HepG2 (cell line): ENCODE data around the gene TMIGD3. TPM values are rescaled to one million over a fixed set of nuclear protein-coding genes. Genes with fewer than 3 reads are reported as not detected.

Source experiments
- ATAC-seq: fragments of 200-7000 bp; cut with Tn5 transposase; 3 replicates; pipeline ENCODE4 v1.9.1; 2020; ENCODE audit warnings: mild to moderate bottlenecking, moderate library complexity
- BruUV-seq: library from RNA; stranded (reverse); fragments of 400-500 nt; replicated peaks from 2 replicates; lab custom pipeline; 2021; lab: Mats Ljungman, UMichigan
- CTCF ChIA-PET: fragments of 300-600 bp; formaldehyde crosslinking; extraction: SDS; loops from one replicate; lab custom pipeline; 2021; ENCODE audit warnings: low total read pairs, inconsistent platforms, low intra/inter-chr PET ratio; lab: Yijun Ruan, JAX
- POLR2A ChIA-PET: fragments of 350-600 bp; sonication (Branson Sonifier 250); formaldehyde crosslinking; loops from one replicate; lab custom pipeline; 2020; ENCODE audit warnings: antibody characterized with exemption, inconsistent platforms; lab: Yijun Ruan, JAX
- DNase-seq: peaks from one replicate; pipeline ENCODE4 v3.0.0-alpha.2; 2015; ENCODE audit warnings: low spot score
- FAIRE-seq: peaks from 3 replicates; lab custom pipeline; 2011; peaks lifted over from hg19 to GRCh38; lab: Jason Lieb, UNC
- H2AFZ ChIP-seq: one replicate; pipeline ENCODE4 v1.6.1; 2011; ENCODE audit warnings: low read length, inconsistent platforms
- H3K27ac ChIP-seq: fragments of 300-600 bp; 3 replicates; pipeline ENCODE4 v1.8.0; 2011; ENCODE audit warnings: mixed run types, mild to moderate bottlenecking, mixed read lengths, low read length, inconsistent platforms; ENCODE audit not compliant: insufficient read depth; ENCODE audit errors: extremely low read length
- H3K27me3 ChIP-seq, 2 experiments: fragments of 200-600 bp in 1 of 2; 2 replicates in 1 of 2; 3 replicates in 1 of 2; pipeline versions ENCODE4 v1.6.0 to v1.8.0; 2011; ENCODE audit warnings: low read length in 2 of 2, mild to moderate bottlenecking in 2 of 2, moderate library complexity in 2 of 2, inconsistent platforms in 1 of 2; ENCODE audit not compliant: insufficient read depth in 2 of 2, control insufficient read depth in 1 of 2
- H3K36me3 ChIP-seq, 2 experiments: fragments of 200-600 bp in 1 of 2; replicated peaks in 1 of 2; 2 replicates in 1 of 2; 3 replicates in 1 of 2; pipeline versions ENCODE4 v1.5.1 to v1.8.0; 2011; ENCODE audit warnings: low read length in 2 of 2, inconsistent platforms in 1 of 2; ENCODE audit not compliant: insufficient read depth in 2 of 2, control insufficient read depth in 1 of 2
- H3K4me1 ChIP-seq: 2 replicates; pipeline ENCODE4 v1.5.1; 2012; ENCODE audit warnings: low read length, inconsistent platforms; ENCODE audit not compliant: insufficient read depth
- H3K4me2 ChIP-seq: 2 replicates; pipeline ENCODE4 v1.6.0; 2011; ENCODE audit warnings: low read depth, low read length, inconsistent platforms
- H3K4me3 ChIP-seq, 3 experiments: fragments of 200-600 bp in 1 of 3; sonication (generic), shearing (Covaris generic) in 1 of 3; replicated peaks in 1 of 3; 2 replicates each; pipeline ENCODE4 v1.5.1; 2011 to 2016; ENCODE audit warnings: low read length in 3 of 3, inconsistent platforms in 2 of 3, low read depth in 2 of 3, mild to moderate bottlenecking in 2 of 3, control low read depth in 1 of 3, mixed read lengths in 1 of 3; ENCODE audit not compliant: insufficient read depth in 1 of 3
- H3K79me2 ChIP-seq: one replicate; pipeline ENCODE4 v1.6.1; 2011; ENCODE audit warnings: low read length, inconsistent platforms; ENCODE audit not compliant: insufficient read depth
- H3K9ac ChIP-seq: 2 replicates; pipeline ENCODE4 v1.6.0; 2011; ENCODE audit warnings: mild to moderate bottlenecking, low read depth, low read length, inconsistent platforms; ENCODE audit not compliant: insufficient read depth
- H3K9me3 ChIP-seq: 2 replicates; pipeline ENCODE4 v1.5.1; 2012; ENCODE audit warnings: mild to moderate bottlenecking, low read length
- H4K20me1 ChIP-seq: 2 replicates; pipeline ENCODE4 v1.6.0; 2011; ENCODE audit warnings: inconsistent platforms, mild to moderate bottlenecking, low read length, moderate library complexity; ENCODE audit not compliant: insufficient read depth
- ELF1 ChIP-seq: sonication (generic); formaldehyde crosslinking; IDR thresholded peaks from 2 replicates; pipeline ENCODE4 v1.4.0; 2020; ENCODE audit warnings: missing genetic modification reagents
- HNRNPLL ChIP-seq: fragments of 200-400 bp; formaldehyde crosslinking; IDR thresholded peaks from 2 replicates; pipeline ENCODE4 v1.6.1; 2017; ENCODE audit warnings: mild to moderate bottlenecking, low read depth, low read length; ENCODE audit not compliant: poor library complexity, severe bottlenecking
- NR2F6 ChIP-seq, 2 experiments: IDR thresholded peaks; 2 replicates each; pipeline ENCODE4 v1.6.1; 2016; ENCODE audit warnings: antibody characterized with exemption in 1 of 2, mild to moderate bottlenecking in 1 of 2
- RAD21 ChIP-seq: fragments of 450-650 bp; formaldehyde crosslinking; IDR thresholded peaks from 2 replicates; pipeline ENCODE4 v1.5.0; 2020; ENCODE audit warnings: mild to moderate bottlenecking
- RARA ChIP-seq: IDR thresholded peaks from 2 replicates; pipeline ENCODE4 v1.6.1; 2016; ENCODE audit warnings: missing genetic modification reagents, missing compliant biosample characterization
- SALL2 ChIP-seq: sonication (generic); formaldehyde crosslinking; IDR thresholded peaks from 2 replicates; pipeline ENCODE4 v1.8.1; 2023; ENCODE audit warnings: mild to moderate bottlenecking, missing genetic modification reagents, inconsistent platforms
- SETDB1 ChIP-seq: sonication (generic); formaldehyde crosslinking; IDR thresholded peaks from 2 replicates; pipeline ENCODE4 v1.5.1; 2020; ENCODE audit warnings: missing genetic modification reagents, mild to moderate bottlenecking, borderline replicate concordance
- XRCC5 ChIP-seq: fragments of 200-400 bp; formaldehyde crosslinking; optimal IDR thresholded peaks from 2 replicates; pipeline ENCODE3; 2017; ENCODE audit warnings: mild to moderate bottlenecking, low read length
- ZBTB8A ChIP-seq: sonication (generic); formaldehyde crosslinking; IDR thresholded peaks from 2 replicates; pipeline ENCODE4 v1.4.0; 2020; ENCODE audit warnings: mild to moderate bottlenecking, low read depth, missing genetic modification reagents, borderline replicate concordance
- ZNF558 ChIP-seq: sonication (generic); formaldehyde crosslinking; IDR thresholded peaks from 2 replicates; pipeline ENCODE4 v1.9.0; 2022; ENCODE audit warnings: mild to moderate bottlenecking, missing genetic modification reagents, borderline replicate concordance
- ZNF564 ChIP-seq: sonication (generic); formaldehyde crosslinking; IDR thresholded peaks from 2 replicates; pipeline ENCODE4 v1.8.1; 2023; ENCODE audit warnings: mild to moderate bottlenecking, missing genetic modification reagents
- WGBS: methylation state at CpG from one replicate; pipeline ENCODE4 v1.1.6; 2017; ENCODE audit warnings: low lambda C conversion rate; 5-methylcytosine and 5-hydroxymethylcytosine counted together
- in situ Hi-C: cut with HindIII; loops from 2 replicates; pipeline ENCODE4 v1.10.0; 2017; ENCODE audit warnings: low pct_unique_long_range_greater_than_20kb; ENCODE audit not compliant: extremely low pct_ligation_motif_present
- intact Hi-C: fragments of 100-400 bp; cut with micrococcal nuclease; formaldehyde crosslinking; loops from one replicate; pipeline ENCODE4 v1.10.0; 2022; ENCODE audit not compliant: unreplicated experiment
- polyA plus RNA-seq, 8 experiments: library from polyadenylated mRNA; depleted of rRNA in 3 of 8; stranded (reverse) in 7 of 8; unstranded in 1 of 8; fragments of >200 nt; fragmentation: Illumina TruSeq in 4 of 8; extraction: Trizol in 4 of 8; gene quantifications; 2 replicates each; pipeline versions ENCODE4 v1.2.1 to v1.2.3, GENCODE V29; 2011 to 2016; ENCODE audit warnings: low read depth in 4 of 8, missing spikeins in 1 of 8, mixed read lengths in 1 of 8; ENCODE audit not compliant: insufficient read depth in 1 of 8
- total RNA-seq, 5 experiments: library from RNA; depleted of rRNA; stranded (reverse); fragments of >200 nt; fragmentation: Illumina TruSeq; extraction: Trizol; gene quantifications; 2 replicates each; pipeline ENCODE4 v1.2.3, GENCODE V29; 2016; ENCODE audit warnings: low read depth in 1 of 5
- TF ChIP-seq, protein P1 (sequence below): sonication (generic); IDR thresholded peaks from 2 replicates; pipeline ENCODE4 v1.6.1; 2016; ENCODE audit warnings: low read depth, borderline replicate concordance
- TF ChIP-seq, protein P2 (sequence below): IDR thresholded peaks from 2 replicates; pipeline ENCODE4 v1.4.0; 2020; ENCODE audit warnings: mild to moderate bottlenecking, missing genetic modification reagents
- TF ChIP-seq, protein P3 (sequence below): sonication (generic); formaldehyde crosslinking; IDR thresholded peaks from 2 replicates; pipeline ENCODE4 v1.5.0; 2020; ENCODE audit warnings: mild to moderate bottlenecking, missing genetic modification reagents, moderate library complexity

Gene TMIGD3
- total and polyA plus RNA-seq, 2 of the 13 experiments (the other 11 are each of a cell fraction or from before 2014, with no cell fraction given) = not detected

DNA sequence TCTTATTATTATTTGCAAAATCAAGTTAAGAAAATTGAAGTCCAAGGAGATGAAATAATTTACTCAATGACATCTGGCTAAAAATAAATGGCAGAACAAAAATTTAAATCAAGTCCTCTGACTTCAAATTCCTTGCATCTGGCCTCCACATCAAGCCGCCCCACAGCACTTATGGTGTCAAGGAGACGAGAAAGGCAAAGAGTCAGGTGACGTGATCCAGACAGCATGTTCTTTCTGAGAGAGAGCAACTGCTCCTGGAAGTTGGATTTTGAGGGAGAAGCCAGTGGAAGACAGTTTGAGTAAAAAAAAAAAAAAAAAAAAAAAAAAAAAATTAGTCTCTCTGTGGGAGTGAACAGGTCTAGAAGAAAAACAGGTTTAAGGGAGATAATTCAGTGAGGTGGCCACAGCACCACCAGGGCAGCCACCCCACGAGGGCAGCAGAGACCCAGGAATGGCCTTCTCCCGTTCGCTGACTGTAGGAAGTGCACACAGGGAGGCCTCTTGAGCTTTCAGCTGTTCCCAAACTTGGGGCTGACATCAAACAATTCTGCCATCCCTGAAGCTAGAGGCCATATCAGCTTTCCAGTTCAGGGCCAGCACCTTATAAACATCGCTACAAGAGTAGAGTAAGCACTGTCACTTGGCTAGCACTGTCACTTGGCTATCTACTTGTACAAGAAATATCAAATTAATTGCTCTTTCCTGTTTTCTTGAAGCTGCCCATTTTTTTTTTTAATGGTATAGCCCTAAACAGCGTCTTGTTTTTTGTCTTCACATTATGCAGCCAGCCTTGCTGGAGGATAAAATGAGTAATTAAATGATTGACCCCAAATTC, 21.8 kb downstream of the TMIGD3 start:
- BruUV-seq = no TSS peak
- Histone ChIP-seq H4K20me1 (no peaks in the 10 kb centered on the region), H2AFZ (no peak overlapping the region), H3K9ac (no peak overlapping the region), H3K9me3 (no peaks in the 10 kb centered on the region), H3K4me3 (no peak overlapping the region), H3K4me2 (no peak overlapping the region), H3K4me1 (peaks cover 5% of the 10 kb centered on the region; the same call in 1 of the 2 replicates), H3K27ac (no peak overlapping the region), H3K79me2 (no peaks in the 10 kb centered on the region), H3K36me3 (no peaks in the 10 kb centered on the region), H3K27me3 (peaks cover 0 to 13% of the 10 kb centered on the region in 2 experiments; a peak in 2 of 5 replicates)
- in situ Hi-C loops (loop anchor here (5.0 kb wide), 1 partner anchor 286 kb away; no protein-coding TSS in a partner anchor), intact Hi-C loops (loop anchor here (1.0 kb wide), 3 partner anchors 175 to 288 kb away; no protein-coding TSS in a partner anchor)
- peak; percentile 58 for DNase-seq
- ChIA-PET POLR2A (interaction anchor here (0.8 to 1.0 kb wide), 2 partner anchors 22 to 27 kb away, joined by 4 read pairs; partner anchors contain the start of genes ADORA3 and TMIGD3), CTCF (interaction anchor here (1.2 to 2.4 kb wide), 4 partner anchors 175 to 288 kb away, joined by 3 to 26 read pairs (median 11); no protein-coding TSS in a partner anchor)
- ATAC-seq = peak; percentile 99
- WGBS = 39% methylated on average over 8 of the region's 8 CpGs
- FAIRE-seq = peak; percentile 81
- TF ChIP-seq, protein P1, sequence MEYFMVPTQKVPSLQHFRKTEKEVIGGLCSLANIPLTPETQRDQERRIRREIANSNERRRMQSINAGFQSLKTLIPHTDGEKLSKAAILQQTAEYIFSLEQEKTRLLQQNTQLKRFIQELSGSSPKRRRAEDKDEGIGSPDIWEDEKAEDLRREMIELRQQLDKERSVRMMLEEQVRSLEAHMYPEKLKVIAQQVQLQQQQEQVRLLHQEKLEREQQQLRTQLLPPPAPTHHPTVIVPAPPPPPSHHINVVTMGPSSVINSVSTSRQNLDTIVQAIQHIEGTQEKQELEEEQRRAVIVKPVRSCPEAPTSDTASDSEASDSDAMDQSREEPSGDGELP = peak; percentile 27; the same call in 1 of the 2 replicates
- TF ChIP-seq RARA (CRISPR knock-in tag) (no peak), ZNF558 (CRISPR knock-in tag) (0 out of 2 replicates have a peak, but pooled peaks have one; percentile 34), ZBTB8A (no peak), XRCC5 (peak; percentile 54), RAD21 (peak; percentile 92), HNRNPLL (no peak), ELF1 (CRISPR knock-in tag) (no peak), NR2F6 (IDR thresholded peaks at IDR 0.05) (no peak), NR2F6 (CRISPR knock-in tag; IDR thresholded peaks at IDR 0.05) (no peak), ZNF564 (CRISPR knock-in tag) (no peak), SALL2 (CRISPR knock-in tag) (no peak), SETDB1 (CRISPR knock-in tag) (no peak)
- TF ChIP-seq, protein P2, sequence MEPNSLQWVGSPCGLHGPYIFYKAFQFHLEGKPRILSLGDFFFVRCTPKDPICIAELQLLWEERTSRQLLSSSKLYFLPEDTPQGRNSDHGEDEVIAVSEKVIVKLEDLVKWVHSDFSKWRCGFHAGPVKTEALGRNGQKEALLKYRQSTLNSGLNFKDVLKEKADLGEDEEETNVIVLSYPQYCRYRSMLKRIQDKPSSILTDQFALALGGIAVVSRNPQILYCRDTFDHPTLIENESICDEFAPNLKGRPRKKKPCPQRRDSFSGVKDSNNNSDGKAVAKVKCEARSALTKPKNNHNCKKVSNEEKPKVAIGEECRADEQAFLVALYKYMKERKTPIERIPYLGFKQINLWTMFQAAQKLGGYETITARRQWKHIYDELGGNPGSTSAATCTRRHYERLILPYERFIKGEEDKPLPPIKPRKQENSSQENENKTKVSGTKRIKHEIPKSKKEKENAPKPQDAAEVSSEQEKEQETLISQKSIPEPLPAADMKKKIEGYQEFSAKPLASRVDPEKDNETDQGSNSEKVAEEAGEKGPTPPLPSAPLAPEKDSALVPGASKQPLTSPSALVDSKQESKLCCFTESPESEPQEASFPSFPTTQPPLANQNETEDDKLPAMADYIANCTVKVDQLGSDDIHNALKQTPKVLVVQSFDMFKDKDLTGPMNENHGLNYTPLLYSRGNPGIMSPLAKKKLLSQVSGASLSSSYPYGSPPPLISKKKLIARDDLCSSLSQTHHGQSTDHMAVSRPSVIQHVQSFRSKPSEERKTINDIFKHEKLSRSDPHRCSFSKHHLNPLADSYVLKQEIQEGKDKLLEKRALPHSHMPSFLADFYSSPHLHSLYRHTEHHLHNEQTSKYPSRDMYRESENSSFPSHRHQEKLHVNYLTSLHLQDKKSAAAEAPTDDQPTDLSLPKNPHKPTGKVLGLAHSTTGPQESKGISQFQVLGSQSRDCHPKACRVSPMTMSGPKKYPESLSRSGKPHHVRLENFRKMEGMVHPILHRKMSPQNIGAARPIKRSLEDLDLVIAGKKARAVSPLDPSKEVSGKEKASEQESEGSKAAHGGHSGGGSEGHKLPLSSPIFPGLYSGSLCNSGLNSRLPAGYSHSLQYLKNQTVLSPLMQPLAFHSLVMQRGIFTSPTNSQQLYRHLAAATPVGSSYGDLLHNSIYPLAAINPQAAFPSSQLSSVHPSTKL (CRISPR knock-in tag) = peak; percentile 28; the same call in 1 of the 2 replicates
- TF ChIP-seq, protein P3, sequence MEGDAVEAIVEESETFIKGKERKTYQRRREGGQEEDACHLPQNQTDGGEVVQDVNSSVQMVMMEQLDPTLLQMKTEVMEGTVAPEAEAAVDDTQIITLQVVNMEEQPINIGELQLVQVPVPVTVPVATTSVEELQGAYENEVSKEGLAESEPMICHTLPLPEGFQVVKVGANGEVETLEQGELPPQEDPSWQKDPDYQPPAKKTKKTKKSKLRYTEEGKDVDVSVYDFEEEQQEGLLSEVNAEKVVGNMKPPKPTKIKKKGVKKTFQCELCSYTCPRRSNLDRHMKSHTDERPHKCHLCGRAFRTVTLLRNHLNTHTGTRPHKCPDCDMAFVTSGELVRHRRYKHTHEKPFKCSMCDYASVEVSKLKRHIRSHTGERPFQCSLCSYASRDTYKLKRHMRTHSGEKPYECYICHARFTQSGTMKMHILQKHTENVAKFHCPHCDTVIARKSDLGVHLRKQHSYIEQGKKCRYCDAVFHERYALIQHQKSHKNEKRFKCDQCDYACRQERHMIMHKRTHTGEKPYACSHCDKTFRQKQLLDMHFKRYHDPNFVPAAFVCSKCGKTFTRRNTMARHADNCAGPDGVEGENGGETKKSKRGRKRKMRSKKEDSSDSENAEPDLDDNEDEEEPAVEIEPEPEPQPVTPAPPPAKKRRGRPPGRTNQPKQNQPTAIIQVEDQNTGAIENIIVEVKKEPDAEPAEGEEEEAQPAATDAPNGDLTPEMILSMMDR (CRISPR knock-in tag) = peak; percentile 93
